K562 (cell line): ENCODE data around the gene HEPACAM. TPM values are rescaled to one million over a fixed set of nuclear protein-coding genes. Genes with fewer than 3 reads are reported as not detected.
A peak's percentile ranks its signal among the peaks of the same experiment; 100 is the strongest.

Experiments
- BDP1 ChIP-seq: IDR thresholded peaks from 3 replicates; pipeline ENCODE4 v1.6.1; 2011; ENCODE audit not compliant: insufficient read length, insufficient read depth
- CLOCK ChIP-seq: fragments of 250-450 bp; sonication (Bioruptor Pico); IDR thresholded peaks from 2 replicates; pipeline ENCODE4 v1.4.0; 2020; ENCODE audit warnings: mild to moderate bottlenecking, moderate library complexity, borderline replicate concordance
- CREBBP ChIP-seq: IDR thresholded peaks from one replicate; pipeline ENCODE4 v1.6.1; 2012; ENCODE audit warnings: low read depth, mild to moderate bottlenecking, control low read depth, inconsistent platforms, low read length
- CREM ChIP-seq: IDR thresholded peaks from 2 replicates; pipeline ENCODE4 v1.6.1; 2014; ENCODE audit warnings: antibody characterized with exemption, low read depth
- E2F3 ChIP-seq: fragments of 250-450 bp; sonication (Bioruptor Pico); IDR thresholded peaks from 2 replicates; pipeline ENCODE4 v1.4.0; 2020; ENCODE audit warnings: mild to moderate bottlenecking
- E2F6 ChIP-seq, 2 experiments: IDR thresholded peaks; 2 replicates each; pipeline ENCODE4 v1.6.1; 2011; ENCODE audit warnings: borderline replicate concordance in 1 of 2, control low read depth in 1 of 2, low read depth in 1 of 2, low read length in 1 of 2, mild to moderate bottlenecking in 1 of 2, mixed read lengths in 1 of 2, moderate library complexity in 1 of 2; ENCODE audit not compliant: insufficient read depth in 1 of 2, insufficient read length in 1 of 2, poor library complexity in 1 of 2, severe bottlenecking in 1 of 2; ENCODE audit errors: extremely low read depth in 1 of 2
- ESRRB ChIP-seq: fragments of 250-450 bp; sonication (Bioruptor Pico); IDR thresholded peaks from 2 replicates; pipeline ENCODE4 v1.5.0; 2020; ENCODE audit warnings: mild to moderate bottlenecking, moderate library complexity, borderline replicate concordance
- GATAD2A ChIP-seq: fragments of 450-650 bp; IDR thresholded peaks from 2 replicates; pipeline ENCODE4 v1.6.1; 2017
- HDAC8 ChIP-seq: fragments of 450-650 bp; IDR thresholded peaks from 2 replicates; pipeline ENCODE4 v1.6.1; 2016; ENCODE audit warnings: mild to moderate bottlenecking, missing genetic modification characterization, moderate library complexity, missing compliant biosample characterization
- KDM4B ChIP-seq, 2 experiments: fragments of 450-650 bp in 1 of 2; sonication (generic) in 1 of 2; IDR thresholded peaks; 2 replicates each; pipeline ENCODE4 v1.6.1; 2016 to 2017; ENCODE audit warnings: borderline replicate concordance in 2 of 2, antibody characterized with exemption in 1 of 2, low read depth in 1 of 2, mild to moderate bottlenecking in 1 of 2
- L3MBTL2 ChIP-seq: fragments of 450-650 bp; IDR thresholded peaks from 2 replicates; pipeline ENCODE4 v1.6.1; 2016; ENCODE audit warnings: mild to moderate bottlenecking, moderate library complexity
- LCOR ChIP-seq: sonication (generic); formaldehyde crosslinking; IDR thresholded peaks from 2 replicates; pipeline ENCODE4 v1.8.0; 2022; ENCODE audit warnings: mild to moderate bottlenecking, missing genetic modification reagents
- MXI1 ChIP-seq: IDR thresholded peaks from 2 replicates; pipeline ENCODE4 v1.6.1; 2011; ENCODE audit warnings: low read depth, mild to moderate bottlenecking, improper control_type of control experiment, low read length
- RBM39 ChIP-seq: fragments of 200-400 bp; formaldehyde crosslinking; optimal IDR thresholded peaks from 2 replicates; pipeline ENCODE3; 2018; ENCODE audit warnings: low read depth, low read length
- SMARCA5 ChIP-seq: fragments of 450-650 bp; IDR thresholded peaks from 2 replicates; pipeline ENCODE4 v1.6.1; 2016
- SMARCB1 ChIP-seq: IDR thresholded peaks from 2 replicates; pipeline ENCODE4 v1.6.1; 2011; ENCODE audit warnings: improper control_type of control experiment, low read depth; ENCODE audit not compliant: insufficient read length
- XRCC3 ChIP-seq: fragments of 450-650 bp; IDR thresholded peaks from 2 replicates; pipeline ENCODE4 v1.6.1; 2017; ENCODE audit warnings: mild to moderate bottlenecking, moderate library complexity
- ZBTB49 ChIP-seq: sonication (generic); formaldehyde crosslinking; IDR thresholded peaks from 2 replicates; pipeline ENCODE4 v1.8.0; 2022; ENCODE audit warnings: missing genetic modification reagents, mild to moderate bottlenecking, borderline replicate concordance
- ZNF124 ChIP-seq: sonication (generic); formaldehyde crosslinking; IDR thresholded peaks from 2 replicates; pipeline ENCODE4 v1.8.1; 2022; ENCODE audit warnings: missing genetic modification reagents
- ZNF57 ChIP-seq: fragments of 450-650 bp; formaldehyde crosslinking; IDR thresholded peaks from 2 replicates; pipeline ENCODE4 v1.4.0; 2020; ENCODE audit warnings: mild to moderate bottlenecking, moderate library complexity
- polyA plus RNA-seq, 8 experiments: library from polyadenylated mRNA; depleted of rRNA in 4 of 8; stranded (reverse) in 5 of 8; unstranded in 3 of 8; fragments of >200 nt; fragmentation: Nextera tagmentation in 2 of 8; fragmentation: Illumina TruSeq in 1 of 8; extraction: Ambion mirVana in 2 of 8; extraction: Trizol in 1 of 8; gene quantifications; 2 replicates each; pipeline versions ENCODE4 v1.2.1 to v1.2.3, GENCODE V29; 2011 to 2014; ENCODE audit warnings: inconsistent platforms in 1 of 8, missing spikeins in 1 of 8
- total RNA-seq, 7 experiments: library from RNA; depleted of rRNA in 6 of 7; stranded (reverse); fragments of >200 nt in 6 of 7; fragmentation: Illumina TruSeq in 2 of 7; extraction: Trizol in 2 of 7; gene quantifications; 2 replicates each; pipeline versions ENCODE4 v1.2.1 to v1.2.3, GENCODE V29; 2011 to 2021; ENCODE audit warnings: low replicate concordance in 1 of 7
- TF ChIP-seq, protein P1 (sequence below): sonication (generic); formaldehyde crosslinking; IDR thresholded peaks from 2 replicates; pipeline ENCODE4 v1.9.0; 2022; ENCODE audit warnings: mild to moderate bottlenecking, missing genetic modification reagents
- TF ChIP-seq, protein P2 (sequence below): fragments of 250-450 bp; sonication (Bioruptor Pico); IDR thresholded peaks from 2 replicates; pipeline ENCODE4 v1.9.0; 2021; ENCODE audit warnings: mild to moderate bottlenecking

Gene HEPACAM
- total and polyA plus RNA-seq, 9 of the 15 experiments (the other 6 are each of a cell fraction or from before 2014, with no cell fraction given) = not detected

- TF ChIP-seq CLOCK (CRISPR knock-in tag) = no peak
- no peak for TF ChIP-seq GATAD2A
- TF ChIP-seq MXI1 = peak; percentile 63; the same call in 1 of the 2 replicates
- TF ChIP-seq, protein P1, sequence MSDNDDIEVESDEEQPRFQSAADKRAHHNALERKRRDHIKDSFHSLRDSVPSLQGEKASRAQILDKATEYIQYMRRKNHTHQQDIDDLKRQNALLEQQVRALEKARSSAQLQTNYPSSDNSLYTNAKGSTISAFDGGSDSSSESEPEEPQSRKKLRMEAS (CRISPR knock-in tag) = peak; percentile 64; the same call in 1 of the 2 replicates
- TF ChIP-seq KDM4B (IDR thresholded peaks at IDR 0.05; ENCODE audit: borderline replicate concordance in 2 of 2, low read depth in 1 of 2) = peak in 1 of 2 experiments; percentile 86; a peak in 1 of 4 replicates
- no peak for TF ChIP-seq ESRRB (CRISPR knock-in tag)
- TF ChIP-seq ZNF124 (CRISPR knock-in tag) = no peak
- no peak for TF ChIP-seq XRCC3
- no peak for TF ChIP-seq CREBBP
- peak; percentile 86 to 87 for TF ChIP-seq E2F6 (IDR thresholded peaks at IDR 0.05; ENCODE audit: borderline replicate concordance in 1 of 2, extremely low read depth in 1 of 2, insufficient read depth in 1 of 2, insufficient read length in 1 of 2, low read depth in 1 of 2, low read length in 1 of 2, poor library complexity in 1 of 2, severe bottlenecking in 1 of 2)
- TF ChIP-seq BDP1 = no peak
- TF ChIP-seq HDAC8 (tag) = no peak
- TF ChIP-seq ZNF57 (CRISPR knock-in tag) = no peak
- TF ChIP-seq, protein P2, sequence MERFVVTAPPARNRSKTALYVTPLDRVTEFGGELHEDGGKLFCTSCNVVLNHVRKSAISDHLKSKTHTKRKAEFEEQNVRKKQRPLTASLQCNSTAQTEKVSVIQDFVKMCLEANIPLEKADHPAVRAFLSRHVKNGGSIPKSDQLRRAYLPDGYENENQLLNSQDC = no peak
- peak; percentile 74; the same call in 1 of the 2 replicates for TF ChIP-seq L3MBTL2
- TF ChIP-seq ZBTB49 = no peak
- TF ChIP-seq LCOR (CRISPR knock-in tag) = no peak
- peak; percentile 25 for TF ChIP-seq SMARCB1
- peak; percentile 96 for TF ChIP-seq CREM
- TF ChIP-seq RBM39 = no peak
- 0 out of 2 replicates have a peak, but pooled peaks have one; percentile 22 for TF ChIP-seq E2F3
- TF ChIP-seq SMARCA5 = no peak
Observed at GRCh38 chr11:124953753-124954589, 18.1 kb upstream of the HEPACAM start, which contains the start of gene CCDC15 (continued).
